GM19395 (cell line): Measurements from ENCODE around the gene PNO1.
"Not testable (repeated sequence)": the region's sequence is repeated elsewhere in the genome, so short reads cannot be mapped to it uniquely, and the experiment has no call there.

Source experiments
- ATAC-seq: cut with Tn5 transposase; IDR thresholded peaks from one replicate; pipeline ENCODE4 v1.9.1; 2021; ENCODE audit warnings: mild to moderate bottlenecking, moderate library complexity; ENCODE audit not compliant: unreplicated experiment

Gene PNO1

DNA sequence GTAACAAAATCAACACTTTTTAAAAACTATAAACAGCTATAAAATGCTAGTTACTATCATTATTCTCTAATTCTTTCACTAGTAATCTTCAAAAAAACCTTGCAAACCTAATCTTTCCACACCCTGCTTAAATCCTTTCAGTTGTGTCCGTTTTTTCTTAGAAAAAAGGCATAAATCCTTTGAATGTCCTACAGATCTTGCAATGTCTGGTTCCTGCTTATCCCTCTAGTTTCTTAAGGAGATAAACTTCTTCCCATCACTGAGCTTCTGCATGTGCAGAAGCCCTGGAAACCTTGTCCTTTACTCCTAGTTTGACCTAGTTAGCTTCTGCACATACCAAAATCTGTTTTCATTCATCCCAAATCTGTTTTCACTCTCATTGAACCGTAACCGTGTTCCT lies 1.3 kb upstream of the PNO1 start:
- ATAC-seq, result no peak

- peak; percentile 28 for ATAC-seq
Measured at GRCh38 chr2:68157002-68157401, 686 bp upstream of the PNO1 start.

GRCh38 chr2:68158134-68158447 lies 403 bp downstream of the PNO1 start:
- ATAC-seq, result no peak

DNA sequence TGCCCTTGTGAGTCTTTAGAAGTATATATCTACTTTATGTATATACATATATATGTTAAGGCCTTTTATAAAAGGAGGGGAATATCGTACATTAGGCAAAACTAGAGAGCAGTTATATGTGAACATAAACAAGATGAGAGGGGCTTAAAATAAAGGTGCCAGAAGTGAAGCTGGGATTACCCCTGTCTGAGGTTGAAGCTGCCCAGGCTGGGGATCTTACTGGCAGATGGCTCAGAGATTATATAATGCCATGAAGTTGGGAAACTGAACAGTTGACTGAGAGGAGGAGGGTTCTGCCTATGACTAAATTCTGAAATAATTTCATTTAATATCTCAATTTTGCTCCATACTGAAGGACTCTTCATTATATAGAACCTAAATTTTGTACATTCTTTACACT lies 6.0 kb downstream of the PNO1 start:
- no peak for ATAC-seq

GRCh38 chr2:68167186-68167585 lies 9.5 kb downstream of the PNO1 start:
- no peak for ATAC-seq

DNA sequence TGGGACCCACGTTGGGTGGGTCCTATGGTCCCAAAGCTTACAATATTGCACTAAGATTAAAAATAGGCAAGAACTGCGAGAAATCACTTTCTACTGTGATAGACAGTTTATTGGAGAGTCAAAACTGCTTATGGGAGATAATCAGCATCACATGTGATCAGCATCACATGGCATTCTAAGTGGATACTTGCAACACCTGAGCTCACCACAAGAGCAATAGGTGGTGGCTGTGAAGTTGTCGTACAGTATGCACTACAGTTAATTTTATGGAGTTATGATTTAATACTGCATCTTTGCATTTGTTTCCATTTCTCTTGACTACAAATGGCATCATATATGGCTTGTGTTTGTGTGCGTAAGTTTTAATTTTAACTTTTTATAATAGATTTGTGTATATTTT lies 11.6 kb downstream of the PNO1 start:
- ATAC-seq, result no peak

DNA sequence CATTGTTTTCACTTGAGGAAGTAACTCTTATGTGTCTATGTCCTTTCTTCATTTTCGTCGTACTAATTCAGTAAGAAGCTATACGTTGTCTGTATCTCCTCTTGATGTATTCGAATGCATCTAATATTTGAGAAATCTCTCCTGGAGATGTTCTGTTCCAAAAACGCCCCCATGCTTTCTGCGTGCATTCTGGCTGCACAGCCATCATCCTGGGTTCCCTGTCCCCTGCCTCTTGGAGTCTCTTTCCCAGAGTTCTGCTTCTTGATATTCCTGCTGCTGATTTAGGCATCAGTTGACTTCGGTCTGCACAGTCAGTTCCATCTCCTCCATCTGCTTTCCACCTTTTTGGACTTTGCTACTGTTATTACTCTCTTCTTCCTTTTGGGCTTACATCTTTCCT lies 13.5 kb downstream of the PNO1 start:
- ATAC-seq, result no peak

GRCh38 chr2:68171684-68172083 lies 14.0 kb downstream of the PNO1 start:
- no peak for ATAC-seq

DNA sequence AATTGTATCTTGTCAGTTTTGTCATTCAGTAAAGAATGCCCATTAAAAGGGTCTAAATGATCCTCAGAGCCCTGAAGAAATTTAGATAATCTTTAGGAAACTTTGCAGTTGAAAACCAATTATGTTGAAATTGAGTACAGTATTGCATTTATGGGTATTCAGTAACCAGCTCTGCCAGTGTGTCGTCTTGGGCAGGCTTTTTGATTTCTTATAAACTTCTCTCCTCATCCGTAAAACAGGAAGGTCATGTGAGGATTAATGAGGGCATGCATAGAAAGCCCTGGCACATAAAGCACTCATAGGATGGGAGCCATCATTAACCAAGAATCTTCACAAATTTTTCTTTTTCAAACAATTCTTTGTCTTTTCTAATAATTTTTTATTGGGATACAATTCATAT lies 14.8 kb downstream of the PNO1 start:
- ATAC-seq, result no peak

DNA sequence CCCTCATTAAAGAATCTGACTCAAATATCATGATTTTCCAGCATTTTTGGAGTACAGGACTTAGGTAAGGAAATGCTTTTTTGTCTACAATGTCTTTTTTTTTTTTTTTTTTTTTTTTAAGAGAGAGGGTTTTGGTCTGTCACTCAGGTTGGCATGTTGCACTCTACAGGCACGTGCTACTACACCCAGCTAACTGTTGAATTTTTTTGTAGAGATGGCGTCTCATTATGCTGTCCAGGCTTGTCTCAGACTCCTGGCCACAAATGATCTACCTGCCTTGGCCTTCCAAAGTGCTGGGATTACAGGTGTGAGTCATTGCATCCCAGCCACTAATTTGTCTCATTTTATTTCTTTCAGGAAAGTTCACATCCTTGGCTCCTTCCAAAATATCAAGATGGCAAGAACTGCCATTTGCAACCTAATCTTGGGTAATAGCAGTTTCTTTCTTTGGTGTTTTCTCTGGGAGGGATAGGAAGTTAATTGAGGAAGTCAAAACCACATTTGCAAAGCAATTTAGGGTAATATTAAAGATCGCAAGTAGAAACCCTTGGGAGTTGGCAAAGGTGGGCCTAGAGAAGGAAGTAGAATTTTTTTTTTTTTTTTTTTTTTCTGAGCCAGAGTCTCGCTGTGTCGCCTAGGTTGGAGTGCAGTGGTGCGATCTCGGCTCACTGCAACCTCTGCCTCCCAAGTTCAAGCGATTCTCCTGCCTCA lies 15.5 kb downstream of the PNO1 start:
- ATAC-seq, result no peak

- ATAC-seq, result not testable (repeated sequence)
Measured at GRCh38 chr2:68175210-68175609, 17.5 kb downstream of the PNO1 start.

DNA sequence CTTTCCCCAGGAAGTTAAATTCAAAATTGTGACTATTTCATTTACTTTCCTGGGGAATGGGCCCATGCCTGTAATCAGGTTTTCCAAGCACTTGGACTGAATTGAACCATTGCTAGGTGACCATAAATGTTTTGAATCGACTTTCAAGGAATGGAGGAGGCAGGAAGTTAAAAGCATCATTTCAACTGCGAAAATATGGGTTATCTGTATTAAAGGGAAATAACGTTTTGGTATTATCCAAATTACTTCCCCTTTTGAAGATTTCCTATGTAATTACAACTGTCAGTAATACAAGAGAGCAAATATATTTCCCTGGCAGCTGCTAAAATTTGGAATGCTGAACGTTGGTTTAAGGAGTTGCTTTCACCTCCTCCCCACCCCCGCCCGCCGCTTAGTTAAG lies 19.0 kb downstream of the PNO1 start:
- no peak for ATAC-seq

DNA sequence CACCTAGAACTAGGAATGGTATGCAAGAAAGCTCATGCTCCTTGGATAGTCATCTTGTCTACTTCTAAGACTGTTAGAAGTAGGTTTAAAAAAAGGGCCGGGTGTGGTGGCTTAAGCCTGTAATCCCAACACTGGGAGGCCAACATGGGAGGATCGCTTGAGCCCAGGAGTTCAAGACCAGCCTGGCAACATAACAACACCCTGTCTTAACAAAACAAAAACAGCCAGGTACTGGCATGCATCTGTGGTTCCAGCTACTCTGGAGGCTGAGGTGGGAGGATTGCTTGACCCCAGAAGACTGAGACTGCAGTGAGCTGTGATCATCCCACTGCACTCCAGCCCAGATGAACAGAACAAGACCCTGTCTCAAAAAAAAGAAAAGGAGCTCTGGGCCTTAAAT lies 19.9 kb downstream of the PNO1 start:
- ATAC-seq, result no peak

- no peak for ATAC-seq
Measured at GRCh38 chr2:68178432-68178831, 20.7 kb downstream of the PNO1 start.

- no peak for ATAC-seq
Measured at GRCh38 chr2:68178954-68179627, 21.4 kb downstream of the PNO1 start.

GRCh38 chr2:68182902-68183301 lies 25.2 kb downstream of the PNO1 start:
- ATAC-seq, result no peak

- ATAC-seq, result no peak
Measured at GRCh38 chr2:68185541-68186164, 28.0 kb downstream of the PNO1 start.

DNA sequence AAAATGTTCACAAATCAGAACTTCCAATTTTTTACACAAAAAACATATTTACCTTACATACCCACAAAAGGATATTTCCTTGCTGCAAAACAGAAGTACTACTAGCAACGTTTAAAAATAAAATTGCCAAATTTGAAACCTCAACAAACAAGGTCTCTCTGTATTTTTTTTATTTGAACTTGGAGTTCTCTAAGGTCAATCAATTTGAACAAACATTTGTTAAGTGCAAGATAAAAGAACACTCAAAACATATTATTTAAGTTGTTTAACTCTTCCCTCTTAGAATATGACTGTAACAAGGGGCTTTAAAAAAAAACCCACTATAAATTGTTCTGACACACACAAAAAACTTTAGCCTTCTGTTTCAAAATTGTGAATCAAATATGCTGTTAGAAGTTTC lies 29.6 kb downstream of the PNO1 start:
- ATAC-seq, result no peak

GRCh38 chr2:68188831-68189230 lies 31.1 kb downstream of the PNO1 start:
- ATAC-seq, result no peak

DNA sequence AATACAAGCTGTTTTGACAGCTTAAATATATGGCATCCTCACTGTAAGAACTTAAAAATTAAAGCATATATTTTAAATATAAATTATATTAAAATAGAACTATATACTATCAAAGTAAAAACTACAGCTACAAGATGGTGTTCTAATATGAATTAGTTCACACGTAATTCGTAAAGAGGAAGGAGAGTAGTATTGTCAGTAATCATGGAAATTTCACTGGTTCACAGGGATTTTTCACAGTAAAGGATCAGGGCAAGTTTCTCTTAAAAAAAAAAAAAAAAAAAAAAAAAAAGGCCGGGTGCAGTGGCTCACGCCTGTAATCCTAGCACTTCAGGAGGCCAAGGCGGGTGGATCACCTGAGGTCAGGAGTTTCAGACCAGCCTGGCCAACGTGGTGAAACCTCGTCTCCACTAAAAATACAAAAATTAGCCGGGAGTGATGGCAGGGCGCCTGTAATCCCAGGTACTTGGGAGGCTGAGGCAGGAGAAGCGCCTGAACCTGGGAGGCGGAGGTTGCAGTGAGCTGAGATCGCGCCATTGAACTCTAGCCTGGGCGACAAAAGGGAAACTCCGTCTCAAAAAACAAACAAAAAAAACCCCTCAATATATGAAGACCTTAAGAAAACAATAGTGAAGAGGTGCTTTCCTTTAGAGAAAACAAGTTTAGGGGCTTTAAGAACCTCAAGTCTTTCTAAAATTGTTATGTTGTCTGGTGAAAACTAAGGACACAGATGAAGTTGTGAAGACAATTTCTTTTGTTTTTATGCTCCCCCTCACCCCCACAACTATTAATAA lies 32.5 kb downstream of the PNO1 start:
- no peak for ATAC-seq

DNA sequence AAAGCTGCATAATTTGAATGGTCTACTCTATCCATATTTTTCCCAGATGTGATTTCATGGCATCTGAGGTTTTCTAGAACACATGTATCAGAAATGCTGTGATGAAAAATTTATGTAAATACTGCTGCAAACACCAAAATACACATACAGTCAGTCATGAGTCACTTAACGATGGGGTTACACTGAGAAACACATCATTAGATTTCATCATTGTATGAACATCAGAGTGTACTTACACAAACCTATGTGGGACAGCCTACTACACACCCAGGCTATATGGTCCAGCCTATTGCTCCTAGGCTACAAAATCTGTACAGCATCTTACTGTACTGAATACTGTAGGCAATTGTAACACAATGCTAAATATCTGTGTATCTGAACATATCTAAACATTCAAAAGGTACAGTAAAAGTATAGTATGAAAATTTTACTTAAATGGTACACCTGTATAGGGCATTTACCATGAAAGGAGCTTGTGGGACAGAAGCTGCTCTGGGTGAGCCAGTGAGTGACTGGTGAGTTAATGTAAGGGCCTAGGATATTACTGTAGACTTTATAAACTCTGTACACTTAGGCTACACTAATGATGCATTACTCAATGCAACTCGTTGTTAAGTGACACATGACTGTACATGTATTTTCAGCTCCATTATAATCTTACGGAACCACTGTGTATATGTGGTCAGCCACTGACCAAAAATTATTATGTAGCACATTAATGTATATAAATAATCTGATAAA lies 33.5 kb downstream of the PNO1 start:
- ATAC-seq, result no peak
